VCaP (cell line): ENCODE data around the gene ZNF184.
"Not testable (repeated sequence)": the region's sequence is repeated elsewhere in the genome, so short reads cannot be mapped to it uniquely, and the experiment has no call there.

Experiments used
- H3K27ac ChIP-seq: fragments of 450-650 bp; 2 replicates; pipeline ENCODE4 v1.5.1; 2017
- TF ChIP-seq, protein P1 (sequence below): fragments of 450-650 bp; conservative IDR thresholded peaks from 2 replicates; pipeline ENCODE4 v1.5.1; 2017; ENCODE audit warnings: mild to moderate bottlenecking, moderate library complexity

Gene ZNF184

DNA sequence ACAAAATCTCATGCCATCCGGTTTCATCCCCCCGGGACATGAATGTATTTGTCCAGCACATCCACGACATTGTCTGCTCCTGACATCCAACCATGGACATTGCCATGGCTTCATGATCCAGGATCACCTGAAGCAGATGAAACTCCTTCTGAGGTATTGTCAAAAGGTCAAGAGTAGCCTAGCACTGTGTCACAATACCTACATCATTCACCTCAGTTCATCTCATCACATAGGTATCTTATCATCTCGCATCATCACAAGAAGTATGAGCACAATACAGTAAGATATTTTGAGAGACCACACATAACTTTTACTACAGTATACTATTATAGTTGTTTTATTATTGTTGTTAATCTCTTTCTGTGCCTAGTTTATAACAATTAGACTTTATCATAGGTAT lies 33.5 kb downstream of the ZNF184 start:
- no peak overlapping the region for H3K27ac ChIP-seq

GRCh38 chr6:27433714-27434113 lies 39.2 kb downstream of the ZNF184 start:
- no peak overlapping the region for H3K27ac ChIP-seq
- TF ChIP-seq, protein P1, sequence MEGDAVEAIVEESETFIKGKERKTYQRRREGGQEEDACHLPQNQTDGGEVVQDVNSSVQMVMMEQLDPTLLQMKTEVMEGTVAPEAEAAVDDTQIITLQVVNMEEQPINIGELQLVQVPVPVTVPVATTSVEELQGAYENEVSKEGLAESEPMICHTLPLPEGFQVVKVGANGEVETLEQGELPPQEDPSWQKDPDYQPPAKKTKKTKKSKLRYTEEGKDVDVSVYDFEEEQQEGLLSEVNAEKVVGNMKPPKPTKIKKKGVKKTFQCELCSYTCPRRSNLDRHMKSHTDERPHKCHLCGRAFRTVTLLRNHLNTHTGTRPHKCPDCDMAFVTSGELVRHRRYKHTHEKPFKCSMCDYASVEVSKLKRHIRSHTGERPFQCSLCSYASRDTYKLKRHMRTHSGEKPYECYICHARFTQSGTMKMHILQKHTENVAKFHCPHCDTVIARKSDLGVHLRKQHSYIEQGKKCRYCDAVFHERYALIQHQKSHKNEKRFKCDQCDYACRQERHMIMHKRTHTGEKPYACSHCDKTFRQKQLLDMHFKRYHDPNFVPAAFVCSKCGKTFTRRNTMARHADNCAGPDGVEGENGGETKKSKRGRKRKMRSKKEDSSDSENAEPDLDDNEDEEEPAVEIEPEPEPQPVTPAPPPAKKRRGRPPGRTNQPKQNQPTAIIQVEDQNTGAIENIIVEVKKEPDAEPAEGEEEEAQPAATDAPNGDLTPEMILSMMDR = no peak

More for the DNA sequence above, 33.5 kb downstream of the ZNF184 start:
- TF ChIP-seq, protein P1 = no peak

GRCh38 chr6:27428966-27429365 lies 43.9 kb downstream of the ZNF184 start:
- no peak overlapping the region for H3K27ac ChIP-seq
- TF ChIP-seq, protein P1 = no peak

- TF ChIP-seq, protein P1 = no peak
- no peak overlapping the region for H3K27ac ChIP-seq
Observed at GRCh38 chr6:27428502-27428901, 44.4 kb downstream of the ZNF184 start.

GRCh38 chr6:27426045-27426620 lies 46.8 kb downstream of the ZNF184 start:
- no peak overlapping the region for H3K27ac ChIP-seq
- TF ChIP-seq, protein P1 = no peak

DNA sequence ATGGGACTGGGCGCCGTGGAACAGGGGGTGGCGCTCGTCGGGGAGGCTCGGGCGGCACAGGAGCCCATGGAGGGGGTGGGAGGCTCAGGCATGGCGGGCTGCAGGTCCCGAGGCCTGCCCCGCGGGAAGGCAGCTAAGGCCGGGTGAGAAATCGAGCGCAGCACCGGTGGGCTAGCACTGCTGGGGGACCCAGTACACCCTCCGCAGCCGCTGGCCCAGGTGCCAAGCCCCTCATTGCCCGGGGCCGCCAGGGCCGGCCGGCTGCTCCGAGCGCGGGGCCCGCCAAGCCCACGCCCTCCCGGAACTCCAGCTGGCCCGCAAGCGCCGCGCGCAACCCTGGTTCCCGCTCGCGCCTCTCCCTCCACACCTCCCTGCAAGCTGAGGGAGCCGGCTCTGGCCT lies 48.1 kb downstream of the ZNF184 start:
- H3K27ac ChIP-seq = not testable (repeated sequence)

- no peak overlapping the region for H3K27ac ChIP-seq
- TF ChIP-seq, protein P1 = no peak
Observed at GRCh38 chr6:27422651-27423332, 50.1 kb downstream of the ZNF184 start.

- H3K27ac ChIP-seq = no peak overlapping the region
- TF ChIP-seq, protein P1 = no peak
Observed at GRCh38 chr6:27419363-27419762, 53.5 kb downstream of the ZNF184 start.
